OCI-LY7 (cell line): ENCODE results near the gene NRG2. TPM values are rescaled to one million over a fixed set of nuclear protein-coding genes. Genes with fewer than 3 reads are reported as not detected.

Source experiments
- BruUV-seq: library from RNA; stranded (reverse); fragments of 400-500 nt; replicated peaks from 2 replicates; lab custom pipeline; 2021; lab: Mats Ljungman, UMichigan
- CTCF ChIA-PET: fragments of 300-600 bp; sonication (Branson Sonifier 250); formaldehyde crosslinking; loops from one replicate; lab custom pipeline; 2022; ENCODE audit warnings: antibody characterized with exemption; ENCODE audit not compliant: unreplicated experiment; lab: Charles Lee
- POLR2A ChIA-PET: fragments of 300-600 bp; sonication (Branson Sonifier 250); formaldehyde crosslinking; loops from one replicate; lab custom pipeline; 2022; ENCODE audit warnings: antibody characterized with exemption; lab: Charles Lee
- DNase-seq: peaks from one replicate; pipeline ENCODE4 v3.0.0-alpha.2; 2015; ENCODE audit warnings: low spot score
- H2AFZ ChIP-seq: fragments of 200-600 bp; sonication (generic), shearing (Covaris generic); 2 replicates; pipeline ENCODE4 v1.6.1; 2014; ENCODE audit warnings: mild to moderate bottlenecking, antibody characterized with exemption, low read length, moderate library complexity
- H3K27ac ChIP-seq: fragments of 200-600 bp; sonication (generic); 2 replicates; pipeline ENCODE4 v1.5.1; 2014; ENCODE audit warnings: mixed run types, low read depth, mild to moderate bottlenecking, moderate library complexity, low read length, inconsistent platforms; ENCODE audit not compliant: poor library complexity, severe bottlenecking
- H3K36me3 ChIP-seq: fragments of 200-600 bp; sonication (generic); 2 replicates; pipeline ENCODE4 v1.6.1; 2014; ENCODE audit warnings: mild to moderate bottlenecking, antibody characterized with exemption, low read length, moderate library complexity, mixed read lengths; ENCODE audit not compliant: insufficient read depth
- H3K4me1 ChIP-seq: fragments of 200-600 bp; sonication (generic); 2 replicates; pipeline ENCODE4 v1.5.1; 2014; ENCODE audit warnings: mild to moderate bottlenecking, low read length; ENCODE audit not compliant: insufficient read depth, poor library complexity, severe bottlenecking
- H3K4me2 ChIP-seq: fragments of 200-600 bp; sonication (generic); 2 replicates; pipeline ENCODE4 v1.6.1; 2014; ENCODE audit warnings: mild to moderate bottlenecking, low read length
- H3K4me3 ChIP-seq: fragments of 200-600 bp; sonication (generic); 2 replicates; pipeline ENCODE4 v1.5.1; 2014; ENCODE audit warnings: mild to moderate bottlenecking, low read depth, low read length; ENCODE audit not compliant: poor library complexity, severe bottlenecking
- H3K79me2 ChIP-seq: fragments of 200-600 bp; sonication (generic); 2 replicates; pipeline ENCODE4 v1.6.1; 2016; ENCODE audit warnings: low read depth, mild to moderate bottlenecking, low read length, moderate library complexity, mixed read lengths; ENCODE audit not compliant: insufficient read depth
- H3K9me2 ChIP-seq: fragments of 200-600 bp; sonication (generic); 2 replicates; pipeline ENCODE4 v1.6.1; 2016; ENCODE audit warnings: mild to moderate bottlenecking, low read length, mixed read lengths; ENCODE audit not compliant: insufficient read depth
- H3K9me3 ChIP-seq: fragments of 200-600 bp; sonication (generic); 2 replicates; pipeline ENCODE4 v1.6.1; 2014; ENCODE audit warnings: mild to moderate bottlenecking, mixed run types, low read length, mixed read lengths
- H4K20me1 ChIP-seq: fragments of 200-600 bp; sonication (generic); 2 replicates; pipeline ENCODE4 v1.6.1; 2014; ENCODE audit warnings: mild to moderate bottlenecking, antibody characterized with exemption, low read length, moderate library complexity, mixed read lengths; ENCODE audit not compliant: insufficient read depth
- CTCF ChIP-seq: fragments of 200-600 bp; sonication (generic); conservative IDR thresholded peaks from 2 replicates; pipeline ENCODE4 v1.5.1; 2014; ENCODE audit warnings: mild to moderate bottlenecking, antibody characterized with exemption, low read length, moderate library complexity, mixed read lengths
- EZH2phosphoT487 ChIP-seq: fragments of 200-600 bp; sonication (generic); IDR thresholded peaks from 2 replicates; pipeline ENCODE4 v1.6.1; 2018; ENCODE audit warnings: low read depth, borderline replicate concordance, mild to moderate bottlenecking, mixed run types, antibody characterized with exemption, low read length, moderate library complexity, mixed read lengths
- intact Hi-C: fragments of 100-400 bp; cut with micrococcal nuclease; formaldehyde crosslinking; loops from one replicate; pipeline ENCODE4 v1.10.0; 2022; ENCODE audit not compliant: unreplicated experiment
- total RNA-seq, 2 experiments: library from RNA; depleted of rRNA in 1 of 2; stranded (reverse); fragments of >200 nt in 1 of 2; shearing (Covaris generic) in 1 of 2; gene quantifications; 2 replicates each; pipeline ENCODE4 v1.2.3, GENCODE V29; 2014 to 2022

Gene NRG2
- total RNA-seq, 2 experiments from 2014 or later: 1.7 TPM; not detected in 1

GRCh38 chr5:139833525-139833924 is 209.6 kb downstream of the NRG2 start:
- Histone ChIP-seq H3K9me2 (no peaks in the 10 kb centered on the region), H3K79me2 (no peaks in the 10 kb centered on the region), H3K27ac (no peak overlapping the region), H3K9me3 (no peaks in the 10 kb centered on the region), H3K4me1 (no peaks in the 10 kb centered on the region), H3K4me2 (no peak overlapping the region), H4K20me1 (no peaks in the 10 kb centered on the region), H2AFZ (no peak overlapping the region), H3K36me3 (no peaks in the 10 kb centered on the region), H3K4me3 (no peak overlapping the region)
- POLR2A ChIA-PET: no interaction called here
- intact Hi-C loops: no loop called here
- DNase-seq: no peak
- BruUV-seq: no TSS peak
- CTCF ChIA-PET: interaction anchor here (0.5 to 0.6 kb wide), 2 partner anchors 30 to 31 kb away, joined by 3 read pairs; no protein-coding TSS in a partner anchor
- TF ChIP-seq CTCF: no peak
- TF ChIP-seq EZH2phosphoT487: no peak

DNA sequence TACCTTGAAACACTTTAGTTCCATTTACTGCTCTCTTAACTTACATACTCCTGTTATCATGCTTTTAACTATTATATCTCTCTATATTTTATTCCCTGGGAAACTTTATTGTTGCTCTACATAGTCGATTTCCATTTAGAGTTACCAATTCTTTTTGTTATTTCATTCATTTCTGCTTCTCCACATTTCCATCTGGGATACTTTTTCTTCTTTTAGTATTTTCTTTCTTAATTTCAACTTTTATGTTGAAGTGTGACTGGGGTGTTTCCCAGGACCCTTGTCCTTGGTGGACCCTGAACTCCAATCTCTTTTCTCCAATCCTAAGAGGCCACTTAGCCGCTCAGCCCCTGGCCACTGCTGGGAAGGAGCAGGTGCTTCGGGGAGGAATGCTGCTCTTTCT is 211.5 kb downstream of the NRG2 start:
- H3K4me1 ChIP-seq: no peaks in the 10 kb centered on the region
- no peaks in the 10 kb centered on the region for H3K9me2 ChIP-seq
- no peaks in the 10 kb centered on the region for H3K36me3 ChIP-seq
- H3K4me3 ChIP-seq: no peak overlapping the region
- DNase-seq: no peak
- no peak overlapping the region for H2AFZ ChIP-seq
- H3K79me2 ChIP-seq: no peaks in the 10 kb centered on the region
- intact Hi-C loops: no loop called here
- ChIA-PET CTCF (no interaction called here), POLR2A (interaction anchor here (0.5 kb wide), 1 partner anchor 519 kb away, joined by 3 read pairs; no protein-coding TSS in a partner anchor)
- H3K27ac ChIP-seq: no peak overlapping the region
- TF ChIP-seq CTCF (no peak), EZH2phosphoT487 (no peak)
- no peaks in the 10 kb centered on the region for H3K9me3 ChIP-seq
- H4K20me1 ChIP-seq: no peaks in the 10 kb centered on the region
- H3K4me2 ChIP-seq: no peak overlapping the region
- BruUV-seq: no TSS peak

GRCh38 chr5:139829471-139829870 is 213.6 kb downstream of the NRG2 start:
- no peaks in the 10 kb centered on the region for H4K20me1 ChIP-seq
- no TSS peak for BruUV-seq
- no peaks in the 10 kb centered on the region for H3K9me2 ChIP-seq
- no peak overlapping the region for H3K27ac ChIP-seq
- H2AFZ ChIP-seq: no peak overlapping the region
- no peaks in the 10 kb centered on the region for H3K79me2 ChIP-seq
- no peaks in the 10 kb centered on the region for H3K4me1 ChIP-seq
- ChIA-PET POLR2A (no interaction called here), CTCF (no interaction called here)
- no peaks in the 10 kb centered on the region for H3K9me3 ChIP-seq
- H3K4me2 ChIP-seq: no peak overlapping the region
- H3K36me3 ChIP-seq: no peaks in the 10 kb centered on the region
- intact Hi-C loops: no loop called here
- TF ChIP-seq EZH2phosphoT487: no peak
- TF ChIP-seq CTCF: no peak
- DNase-seq: no peak
- no peak overlapping the region for H3K4me3 ChIP-seq
